Mesothelial cell of epicardium (in vitro differentiated cells): Measurements from ENCODE around the gene CPLX1. TPM values are rescaled to one million over a fixed set of nuclear protein-coding genes. Genes with fewer than 3 reads are reported as not detected.

Experiments
- DNase-seq, 2 experiments: peaks; one replicate each; pipeline ENCODE4 v3.0.0; 2021; ENCODE audit warnings: low spot score in 2 of 2; ENCODE audit not compliant: unreplicated experiment in 2 of 2
- H3K27ac Mint-ChIP-seq: 2 replicates; pipeline ENCODE4 v1.8.0; 2021; ENCODE audit warnings: mixed read lengths
- H3K27me3 Mint-ChIP-seq: 2 replicates; pipeline ENCODE4 v1.8.0; 2021; ENCODE audit warnings: low read depth, mixed read lengths
- H3K36me3 Mint-ChIP-seq: 2 replicates; pipeline ENCODE4 v1.8.0; 2021; ENCODE audit warnings: mixed read lengths
- H3K4me1 Mint-ChIP-seq: 2 replicates; pipeline ENCODE4 v1.8.0; 2021; ENCODE audit warnings: mixed read lengths
- H3K4me3 Mint-ChIP-seq: 2 replicates; pipeline ENCODE4 v1.8.0; 2021; ENCODE audit warnings: mild to moderate bottlenecking, moderate library complexity, mixed read lengths
- H3K9me3 Mint-ChIP-seq: 2 replicates; pipeline ENCODE4 v1.8.0; 2021; ENCODE audit warnings: mixed read lengths
- CTCF ChIP-seq: fragments of 200-600 bp; sonication (generic); IDR thresholded peaks from one replicate; pipeline ENCODE4 v1.5.0; 2021; ENCODE audit warnings: antibody characterized with exemption; ENCODE audit not compliant: unreplicated experiment
- total RNA-seq: library from RNA; stranded (reverse); gene quantifications from 3 replicates; pipeline ENCODE4 v1.2.1, GENCODE V29; 2021

CPLX1 gene
- total RNA-seq, 1 donor from 2014 or later = 4.6 TPM

GRCh38 chr4:835148-836002 is 9.4 kb upstream of the CPLX1 start:
- H3K27ac Mint-ChIP-seq = no peak overlapping the region
- no peak for TF ChIP-seq CTCF
- H3K9me3 Mint-ChIP-seq = peaks cover 22% of the 10 kb centered on the region
- H3K4me1 Mint-ChIP-seq = no peaks in the 10 kb centered on the region
- peaks cover 10% of the 10 kb centered on the region for H3K36me3 Mint-ChIP-seq
- no peak overlapping the region for H3K4me3 Mint-ChIP-seq
- no peak for DNase-seq
- H3K27me3 Mint-ChIP-seq = peaks cover 11% of the 10 kb centered on the region

GRCh38 chr4:834368-835147 is 8.6 kb upstream of the CPLX1 start:
- Mint-ChIP-seq H3K27ac (no peak overlapping the region), H3K4me1 (no peaks in the 10 kb centered on the region), H3K4me3 (no peak overlapping the region), H3K27me3 (peaks cover 17% of the 10 kb centered on the region), H3K9me3 (peaks cover 15% of the 10 kb centered on the region), H3K36me3 (peaks cover 4% of the 10 kb centered on the region)
- no peak for TF ChIP-seq CTCF
- no peak for DNase-seq

- Mint-ChIP-seq H3K4me3 (no peak overlapping the region), H3K36me3 (peaks cover 4% of the 10 kb centered on the region), H3K27me3 (peaks cover 24% of the 10 kb centered on the region), H3K9me3 (peaks cover 10% of the 10 kb centered on the region), H3K27ac (no peak overlapping the region), H3K4me1 (no peaks in the 10 kb centered on the region)
- TF ChIP-seq CTCF = no peak
- DNase-seq = no peak
These were observed 7.9 kb upstream of the CPLX1 start for GRCh38 chr4:833731-834367.

GRCh38 chr4:833156-833555 is 7.2 kb upstream of the CPLX1 start:
- Mint-ChIP-seq H3K4me1 (peaks cover under 1% of the 10 kb centered on the region), H3K4me3 (no peak overlapping the region), H3K27ac (no peak overlapping the region), H3K27me3 (peaks cover 31% of the 10 kb centered on the region), H3K36me3 (peaks cover 4% of the 10 kb centered on the region), H3K9me3 (peaks cover 8% of the 10 kb centered on the region)
- no peak for TF ChIP-seq CTCF
- no peak for DNase-seq

GRCh38 chr4:832536-832935 is 6.6 kb upstream of the CPLX1 start:
- H3K4me3 Mint-ChIP-seq = no peak overlapping the region
- H3K27me3 Mint-ChIP-seq = peaks cover 37% of the 10 kb centered on the region
- no peak for TF ChIP-seq CTCF
- no peak overlapping the region for H3K27ac Mint-ChIP-seq
- peaks cover 2% of the 10 kb centered on the region for H3K9me3 Mint-ChIP-seq
- DNase-seq = no peak
- H3K4me1 Mint-ChIP-seq = peaks cover 5% of the 10 kb centered on the region
- no peaks in the 10 kb centered on the region for H3K36me3 Mint-ChIP-seq
